ENCODE results near the gene WNK2.

Gene WNK2

GRCh38 chr9:93260263-93261066 is 76.5 kb downstream of the WNK2 start:
- Histone ChIP-seq H3K9me3 (ENCODE audit: control insufficient read depth, low read length) (no peaks in the 10 kb centered on the region), H3K27me3 (replicated peaks; ENCODE audit: control insufficient read depth, insufficient read depth, low read length, poor library complexity, severe bottlenecking) (no peaks in the 10 kb centered on the region), H3K4me3 (ENCODE audit: insufficient read depth, low read depth, low read length, poor library complexity, severe bottlenecking) (no peak overlapping the region), H3K36me3 (ENCODE audit: control insufficient read depth, insufficient read depth, low read length) (no peaks in the 10 kb centered on the region), H3K27ac (ENCODE audit: insufficient read depth, low read length, poor library complexity, severe bottlenecking) (no peak overlapping the region), H3K4me1 (ENCODE audit: control insufficient read depth, insufficient read depth, low read length, poor library complexity, severe bottlenecking) (no peaks in the 10 kb centered on the region)
- no peak for DNase-seq

GRCh38 chr9:93261281-93261680 is 77.3 kb downstream of the WNK2 start:
- no peak for DNase-seq

GRCh38 chr9:93261735-93262523 is 78.0 kb downstream of the WNK2 start:
- Histone ChIP-seq H3K27me3 (replicated peaks; ENCODE audit: control insufficient read depth, insufficient read depth, low read length, poor library complexity, severe bottlenecking) (no peaks in the 10 kb centered on the region), H3K4me1 (ENCODE audit: control insufficient read depth, insufficient read depth, low read length, poor library complexity, severe bottlenecking) (no peaks in the 10 kb centered on the region), H3K9me3 (ENCODE audit: control insufficient read depth, low read length) (no peaks in the 10 kb centered on the region), H3K36me3 (ENCODE audit: control insufficient read depth, insufficient read depth, low read length) (no peaks in the 10 kb centered on the region), H3K4me3 (ENCODE audit: insufficient read depth, low read depth, low read length, poor library complexity, severe bottlenecking) (no peak overlapping the region), H3K27ac (ENCODE audit: insufficient read depth, low read length, poor library complexity, severe bottlenecking) (no peak overlapping the region)
- DNase-seq, result no peak

More at GRCh38 chr9:93261281-93261680, 77.3 kb downstream of the WNK2 start:
- Histone ChIP-seq H3K36me3 (ENCODE audit: control insufficient read depth, insufficient read depth, low read length) (no peaks in the 10 kb centered on the region), H3K4me1 (ENCODE audit: control insufficient read depth, insufficient read depth, low read length, poor library complexity, severe bottlenecking) (no peaks in the 10 kb centered on the region), H3K27me3 (replicated peaks; ENCODE audit: control insufficient read depth, insufficient read depth, low read length, poor library complexity, severe bottlenecking) (no peaks in the 10 kb centered on the region), H3K9me3 (ENCODE audit: control insufficient read depth, low read length) (no peaks in the 10 kb centered on the region), H3K27ac (ENCODE audit: insufficient read depth, low read length, poor library complexity, severe bottlenecking) (no peak overlapping the region), H3K4me3 (ENCODE audit: insufficient read depth, low read depth, low read length, poor library complexity, severe bottlenecking) (no peak overlapping the region)

- Histone ChIP-seq H3K27me3 (replicated peaks; ENCODE audit: control insufficient read depth, insufficient read depth, low read length, poor library complexity, severe bottlenecking) (no peaks in the 10 kb centered on the region), H3K4me3 (ENCODE audit: insufficient read depth, low read depth, low read length, poor library complexity, severe bottlenecking) (no peak overlapping the region), H3K36me3 (ENCODE audit: control insufficient read depth, insufficient read depth, low read length) (no peaks in the 10 kb centered on the region), H3K9me3 (ENCODE audit: control insufficient read depth, low read length) (no peaks in the 10 kb centered on the region), H3K4me1 (ENCODE audit: control insufficient read depth, insufficient read depth, low read length, poor library complexity, severe bottlenecking) (no peaks in the 10 kb centered on the region), H3K27ac (ENCODE audit: insufficient read depth, low read length, poor library complexity, severe bottlenecking) (no peak overlapping the region)
- no peak for DNase-seq
Observed at GRCh38 chr9:93262537-93263310, 78.8 kb downstream of the WNK2 start.

GRCh38 chr9:93263334-93264229 is 79.6 kb downstream of the WNK2 start:
- Histone ChIP-seq H3K4me1 (ENCODE audit: control insufficient read depth, insufficient read depth, low read length, poor library complexity, severe bottlenecking) (peaks cover 5% of the 10 kb centered on the region), H3K36me3 (ENCODE audit: control insufficient read depth, insufficient read depth, low read length) (no peaks in the 10 kb centered on the region), H3K9me3 (ENCODE audit: control insufficient read depth, low read length) (no peaks in the 10 kb centered on the region), H3K27ac (ENCODE audit: insufficient read depth, low read length, poor library complexity, severe bottlenecking) (no peak overlapping the region), H3K4me3 (ENCODE audit: insufficient read depth, low read depth, low read length, poor library complexity, severe bottlenecking) (no peak overlapping the region), H3K27me3 (replicated peaks; ENCODE audit: control insufficient read depth, insufficient read depth, low read length, poor library complexity, severe bottlenecking) (no peaks in the 10 kb centered on the region)
- DNase-seq, result no peak

GRCh38 chr9:93264338-93265125 is 80.6 kb downstream of the WNK2 start:
- H3K36me3 ChIP-seq (ENCODE audit: control insufficient read depth, insufficient read depth, low read length), result no peaks in the 10 kb centered on the region
- DNase-seq, result no peak
- H3K9me3 ChIP-seq (ENCODE audit: control insufficient read depth, low read length), result no peaks in the 10 kb centered on the region
- H3K27ac ChIP-seq (ENCODE audit: insufficient read depth, low read length, poor library complexity, severe bottlenecking), result no peak overlapping the region
- no peak overlapping the region for H3K4me3 ChIP-seq (ENCODE audit: insufficient read depth, low read depth, low read length, poor library complexity, severe bottlenecking)
- no peaks in the 10 kb centered on the region for H3K27me3 ChIP-seq (replicated peaks; ENCODE audit: control insufficient read depth, insufficient read depth, low read length, poor library complexity, severe bottlenecking)
- peaks cover 6% of the 10 kb centered on the region for H3K4me1 ChIP-seq (ENCODE audit: control insufficient read depth, insufficient read depth, low read length, poor library complexity, severe bottlenecking)

GRCh38 chr9:93265301-93265971 is 81.5 kb downstream of the WNK2 start:
- no peaks in the 10 kb centered on the region for H3K36me3 ChIP-seq (ENCODE audit: control insufficient read depth, insufficient read depth, low read length)
- DNase-seq, result no peak
- peaks cover 6% of the 10 kb centered on the region for H3K4me1 ChIP-seq (ENCODE audit: control insufficient read depth, insufficient read depth, low read length, poor library complexity, severe bottlenecking)
- no peak overlapping the region for H3K4me3 ChIP-seq (ENCODE audit: insufficient read depth, low read depth, low read length, poor library complexity, severe bottlenecking)
- no peaks in the 10 kb centered on the region for H3K27me3 ChIP-seq (replicated peaks; ENCODE audit: control insufficient read depth, insufficient read depth, low read length, poor library complexity, severe bottlenecking)
- H3K9me3 ChIP-seq (ENCODE audit: control insufficient read depth, low read length), result no peaks in the 10 kb centered on the region
- no peak overlapping the region for H3K27ac ChIP-seq (ENCODE audit: insufficient read depth, low read length, poor library complexity, severe bottlenecking)

- no peak overlapping the region for H3K4me3 ChIP-seq (ENCODE audit: insufficient read depth, low read depth, low read length, poor library complexity, severe bottlenecking)
- H3K36me3 ChIP-seq (ENCODE audit: control insufficient read depth, insufficient read depth, low read length), result no peaks in the 10 kb centered on the region
- H3K9me3 ChIP-seq (ENCODE audit: control insufficient read depth, low read length), result no peaks in the 10 kb centered on the region
Observed at GRCh38 chr9:93265972-93266371, 82.0 kb downstream of the WNK2 start.

More at GRCh38 chr9:93265972-93266371, 82.0 kb downstream of the WNK2 start:
- Histone ChIP-seq H3K4me1 (ENCODE audit: control insufficient read depth, insufficient read depth, low read length, poor library complexity, severe bottlenecking) (peaks cover 6% of the 10 kb centered on the region), H3K27ac (ENCODE audit: insufficient read depth, low read length, poor library complexity, severe bottlenecking) (no peak overlapping the region), H3K27me3 (replicated peaks; ENCODE audit: control insufficient read depth, insufficient read depth, low read length, poor library complexity, severe bottlenecking) (no peaks in the 10 kb centered on the region)
- no peak for DNase-seq

All from effector memory CD4-positive, alpha-beta T cell (primary cell).